LNCaP clone FGC (cell line): ENCODE data around the gene CPSF4L.

ENCODE experiments used
- DNase-seq: peaks from one replicate; pipeline ENCODE4 v3.0.0-alpha.2; 2011; ENCODE audit warnings: low read depth
- H3K4me3 ChIP-seq: 2 replicates; pipeline ENCODE4 v1.5.1; 2011; ENCODE audit warnings: mild to moderate bottlenecking, low read depth, low read length, control low read depth
- TF ChIP-seq, protein P1 (sequence below): IDR thresholded peaks from 2 replicates; pipeline ENCODE4 v1.5.1; 2012; ENCODE audit warnings: mild to moderate bottlenecking; ENCODE audit not compliant: control insufficient read depth, insufficient read depth; ENCODE audit errors: extremely low read depth

The CPSF4L gene

DNA sequence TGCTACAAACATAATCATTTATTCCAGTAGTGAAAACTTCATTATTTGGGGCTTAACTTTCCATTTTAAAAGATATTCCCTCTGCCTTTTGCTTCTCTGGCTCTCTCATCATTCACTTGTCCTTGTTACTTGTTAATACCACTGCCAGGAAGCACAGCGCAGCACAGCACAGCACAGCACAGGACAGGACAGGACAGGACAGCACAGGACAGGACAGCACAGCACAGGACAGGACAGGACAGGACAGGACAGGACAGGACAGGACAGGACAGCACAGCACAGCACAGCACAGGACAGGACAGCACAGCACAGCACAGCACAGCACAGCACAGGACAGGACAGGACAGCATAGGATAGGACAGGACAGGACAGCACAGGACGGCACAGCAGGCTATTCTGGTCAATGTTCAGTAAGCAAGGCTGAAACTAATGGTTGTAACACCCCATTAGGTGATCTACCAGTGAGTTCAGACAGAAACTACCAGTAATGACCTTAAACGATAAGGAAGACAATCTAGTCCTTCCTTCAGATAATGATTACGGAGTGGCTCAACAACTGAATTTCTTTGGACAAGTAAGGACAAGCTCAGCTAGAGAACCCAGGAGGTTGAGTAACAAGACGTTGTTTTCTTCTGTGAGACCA, 36.9 kb downstream of the CPSF4L start:
- H3K4me3 ChIP-seq: no peak overlapping the region
- DNase-seq: no peak
- TF ChIP-seq, protein P1, sequence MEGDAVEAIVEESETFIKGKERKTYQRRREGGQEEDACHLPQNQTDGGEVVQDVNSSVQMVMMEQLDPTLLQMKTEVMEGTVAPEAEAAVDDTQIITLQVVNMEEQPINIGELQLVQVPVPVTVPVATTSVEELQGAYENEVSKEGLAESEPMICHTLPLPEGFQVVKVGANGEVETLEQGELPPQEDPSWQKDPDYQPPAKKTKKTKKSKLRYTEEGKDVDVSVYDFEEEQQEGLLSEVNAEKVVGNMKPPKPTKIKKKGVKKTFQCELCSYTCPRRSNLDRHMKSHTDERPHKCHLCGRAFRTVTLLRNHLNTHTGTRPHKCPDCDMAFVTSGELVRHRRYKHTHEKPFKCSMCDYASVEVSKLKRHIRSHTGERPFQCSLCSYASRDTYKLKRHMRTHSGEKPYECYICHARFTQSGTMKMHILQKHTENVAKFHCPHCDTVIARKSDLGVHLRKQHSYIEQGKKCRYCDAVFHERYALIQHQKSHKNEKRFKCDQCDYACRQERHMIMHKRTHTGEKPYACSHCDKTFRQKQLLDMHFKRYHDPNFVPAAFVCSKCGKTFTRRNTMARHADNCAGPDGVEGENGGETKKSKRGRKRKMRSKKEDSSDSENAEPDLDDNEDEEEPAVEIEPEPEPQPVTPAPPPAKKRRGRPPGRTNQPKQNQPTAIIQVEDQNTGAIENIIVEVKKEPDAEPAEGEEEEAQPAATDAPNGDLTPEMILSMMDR: no peak

DNA sequence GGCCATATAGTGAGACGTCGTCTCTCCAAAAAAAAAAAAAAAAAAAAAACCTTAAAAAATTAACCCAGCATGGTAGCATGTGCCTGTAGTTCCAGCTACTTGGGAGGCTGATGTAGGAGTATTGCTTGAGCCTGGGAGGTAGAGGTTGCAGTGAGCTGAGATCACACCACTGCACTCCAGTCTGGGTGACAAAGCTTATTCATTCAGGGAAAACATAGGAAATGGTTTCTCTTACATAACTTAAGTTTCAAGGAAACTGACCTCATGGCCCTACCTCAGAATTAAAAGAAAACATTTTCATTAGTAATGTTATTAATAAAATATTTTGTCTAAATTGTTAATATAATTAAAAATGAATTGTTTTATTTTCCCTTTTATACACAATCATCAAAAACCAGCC, 37.4 kb downstream of the CPSF4L start:
- no peak for DNase-seq
- no peak overlapping the region for H3K4me3 ChIP-seq
- TF ChIP-seq, protein P1: no peak

DNA sequence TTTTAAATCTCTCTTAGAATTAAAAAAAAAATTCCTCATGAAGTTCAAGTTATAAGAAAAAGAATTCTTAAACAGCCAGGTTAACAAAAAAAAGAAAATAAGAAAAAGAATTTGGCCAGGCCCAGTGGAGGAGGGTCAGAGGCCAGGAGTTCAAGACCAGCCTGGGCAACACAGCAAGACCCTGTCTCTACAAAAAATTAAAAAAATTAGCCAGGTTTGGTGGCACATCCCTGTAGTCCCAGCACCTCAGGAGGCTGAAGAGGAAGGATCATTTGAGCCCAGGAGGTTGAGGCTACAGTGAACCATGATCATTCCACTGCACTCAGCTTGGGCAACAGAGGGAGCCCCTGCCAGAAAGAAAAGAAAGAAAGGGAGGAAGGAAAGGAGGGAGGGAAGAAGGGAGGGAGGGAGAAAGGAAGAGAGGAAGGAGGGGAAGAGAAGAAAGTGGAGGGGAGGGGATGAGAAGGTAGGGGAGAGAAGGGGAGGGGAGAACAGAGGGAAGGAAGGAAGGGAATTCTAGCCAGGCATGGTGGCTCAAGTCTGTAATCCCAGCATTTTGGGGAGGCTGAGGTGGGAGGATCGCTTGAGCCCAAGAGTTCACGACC, 38.0 kb downstream of the CPSF4L start:
- TF ChIP-seq, protein P1: no peak
- H3K4me3 ChIP-seq: no peak overlapping the region
- no peak for DNase-seq

DNA sequence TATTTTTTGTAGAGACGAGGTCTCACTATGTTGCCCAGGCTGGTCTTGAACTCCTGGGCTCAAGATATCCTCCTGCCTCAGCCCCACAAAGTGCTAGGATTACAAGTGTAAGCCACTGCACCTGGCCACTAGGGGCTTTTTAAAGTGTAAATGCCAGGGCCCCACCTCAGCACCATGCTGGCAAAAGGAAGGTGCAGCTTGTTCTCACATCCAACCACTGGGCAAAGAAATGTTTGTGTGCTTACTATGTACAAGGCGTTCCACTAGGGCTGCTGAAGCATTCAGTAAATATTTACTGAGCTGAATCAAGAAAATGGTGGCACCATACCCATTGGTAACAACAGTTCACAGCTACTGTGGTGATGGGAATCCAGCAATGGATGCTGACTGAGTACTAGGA, 46.2 kb downstream of the CPSF4L start:
- TF ChIP-seq, protein P1: 0 out of 2 replicates have a peak, but pooled peaks have one; percentile 8
- peak; percentile 97 for DNase-seq
- H3K4me3 ChIP-seq: no peak overlapping the region

DNA sequence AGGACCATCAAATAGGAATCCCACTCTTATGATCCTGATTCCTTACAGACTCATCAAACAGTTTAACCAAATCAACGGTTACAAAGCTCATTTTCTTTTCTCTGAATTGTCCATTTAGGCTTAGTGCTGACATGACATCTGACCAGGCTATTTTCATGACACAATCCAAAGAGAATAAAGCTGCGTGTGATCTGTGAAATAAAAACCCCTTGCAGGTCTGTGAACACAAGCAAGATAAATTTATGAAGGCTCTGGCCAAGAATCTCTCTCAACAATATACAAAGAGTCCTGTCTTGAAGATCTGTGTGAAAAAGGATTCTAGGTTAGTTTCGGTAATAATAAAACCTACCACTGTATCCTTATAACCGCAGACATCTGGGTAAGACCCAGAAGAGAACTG, 46.8 kb downstream of the CPSF4L start:
- no peak overlapping the region for H3K4me3 ChIP-seq
- no peak for DNase-seq
- TF ChIP-seq, protein P1: no peak

DNA sequence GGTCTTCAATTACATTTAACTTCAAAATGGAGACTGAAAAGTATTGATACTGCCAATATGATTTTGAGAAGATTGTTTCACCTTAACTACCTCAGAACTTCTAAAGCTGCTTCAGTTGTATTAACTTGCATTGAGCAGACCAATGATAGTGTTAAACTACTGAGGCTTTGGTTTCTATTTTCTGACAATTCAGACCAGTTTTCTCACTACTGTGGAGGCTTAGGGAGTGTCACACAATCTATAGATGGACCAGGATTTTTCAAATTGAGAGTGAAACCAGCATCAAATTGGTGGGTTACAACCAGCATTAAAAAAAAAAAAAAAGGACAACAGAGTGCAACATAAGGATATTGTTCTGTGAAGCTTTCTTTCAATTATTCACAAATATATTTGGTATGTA, 47.7 kb downstream of the CPSF4L start:
- H3K4me3 ChIP-seq: no peak overlapping the region
- TF ChIP-seq, protein P1: no peak
- no peak for DNase-seq

DNA sequence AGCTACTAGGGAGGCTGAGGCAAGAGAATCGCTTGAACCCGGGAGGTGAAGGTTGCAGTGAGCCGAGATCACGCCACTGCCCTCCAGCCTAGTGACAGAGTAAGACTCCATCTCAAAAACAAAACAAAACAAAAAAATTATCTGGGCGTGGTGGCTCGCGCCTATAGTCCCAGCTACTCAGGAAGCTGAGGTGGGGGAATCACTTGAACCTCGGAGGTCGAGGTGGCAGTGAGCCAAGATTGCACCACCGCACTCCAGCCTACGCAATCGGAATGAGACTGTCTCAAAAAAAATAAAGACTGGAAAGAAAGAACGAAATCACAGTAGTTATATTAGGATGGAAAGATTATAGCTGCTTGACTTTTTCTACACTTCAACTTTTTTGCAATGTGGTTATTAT, 49.9 kb downstream of the CPSF4L start:
- no peak overlapping the region for H3K4me3 ChIP-seq
- no peak for DNase-seq
- TF ChIP-seq, protein P1: no peak
